Measurements from ENCODE around the gene TGFBI.

Gene TGFBI

GRCh38 chr5:136035837-136036236, 7.0 kb downstream of the TGFBI start:
- H3K4me3 ChIP-seq (replicated peaks; ENCODE audit: low read depth, low read length), result no peak overlapping the region
- no peak for TF ChIP-seq CTCF (IDR thresholded peaks at IDR 0.05; ENCODE audit: low read depth, low read length, missing control alignments)
- DNase-seq (ENCODE audit: extremely low read depth, low read depth), result no peak

- no peak for DNase-seq (ENCODE audit: extremely low read depth, low read depth)
- no peak for TF ChIP-seq CTCF (IDR thresholded peaks at IDR 0.05; ENCODE audit: low read depth, low read length, missing control alignments)
- H3K4me3 ChIP-seq (replicated peaks; ENCODE audit: low read depth, low read length), result no peak overlapping the region
Measured at GRCh38 chr5:136036293-136036911, 7.6 kb downstream of the TGFBI start.

GRCh38 chr5:136037001-136037705, 8.4 kb downstream of the TGFBI start:
- TF ChIP-seq CTCF (IDR thresholded peaks at IDR 0.05; ENCODE audit: low read depth, low read length, missing control alignments), result no peak
- no peak overlapping the region for H3K4me3 ChIP-seq (replicated peaks; ENCODE audit: low read depth, low read length)
- peak; percentile 80 for DNase-seq (ENCODE audit: extremely low read depth, low read depth)

- no peak for TF ChIP-seq CTCF (IDR thresholded peaks at IDR 0.05; ENCODE audit: low read depth, low read length, missing control alignments)
- H3K4me3 ChIP-seq (replicated peaks; ENCODE audit: low read depth, low read length), result no peak overlapping the region
- no peak for DNase-seq (ENCODE audit: extremely low read depth, low read depth)
Measured at GRCh38 chr5:136038635-136039034, 9.8 kb downstream of the TGFBI start.

- no peak overlapping the region for H3K4me3 ChIP-seq (replicated peaks; ENCODE audit: low read depth, low read length)
- DNase-seq (ENCODE audit: extremely low read depth, low read depth), result no peak
- no peak for TF ChIP-seq CTCF (IDR thresholded peaks at IDR 0.05; ENCODE audit: low read depth, low read length, missing control alignments)
Measured at GRCh38 chr5:136039202-136039601, 10.4 kb downstream of the TGFBI start.

GRCh38 chr5:136040746-136041415, 12.1 kb downstream of the TGFBI start:
- no peak overlapping the region for H3K4me3 ChIP-seq (replicated peaks; ENCODE audit: low read depth, low read length)
- no peak for DNase-seq (ENCODE audit: extremely low read depth, low read depth)
- no peak for TF ChIP-seq CTCF (IDR thresholded peaks at IDR 0.05; ENCODE audit: low read depth, low read length, missing control alignments)

Measured in HFF-Myc (cell line).